ENCODE results near the gene GATD1. TPM values are rescaled to one million over a fixed set of nuclear protein-coding genes. Genes with fewer than 3 reads are reported as not detected.

The GATD1 gene
- total RNA-seq, 1 donor from 2014 or later, result 60.8 TPM

GRCh38 chr11:782264-783174 lies 5.2 kb upstream of the GATD1 start:
- intact Hi-C loops (cut with micrococcal nuclease), result no loop called here

- intact Hi-C loops (cut with micrococcal nuclease), result no loop called here
Observed at GRCh38 chr11:779955-780532, 2.8 kb upstream of the GATD1 start.

GRCh38 chr11:778976-779954 lies 2.0 kb upstream of the GATD1 start:
- intact Hi-C loops (cut with micrococcal nuclease), result no loop called here

- intact Hi-C loops (cut with micrococcal nuclease), result loop anchor here (1.0 kb wide), 1 partner anchor 22 kb away; the partner anchor contains the start of gene SLC25A22
Observed at GRCh38 chr11:776561-777287, 563 bp downstream of the GATD1 start.

- intact Hi-C loops (cut with micrococcal nuclease), result no loop called here
Observed at GRCh38 chr11:776263-776560, 1.1 kb downstream of the GATD1 start.

GRCh38 chr11:774873-775592 lies 2.3 kb downstream of the GATD1 start:
- intact Hi-C loops (cut with micrococcal nuclease), result no loop called here

- intact Hi-C loops (cut with micrococcal nuclease), result no loop called here
Observed at GRCh38 chr11:773830-774229, 3.5 kb downstream of the GATD1 start.

GRCh38 chr11:773425-773824 lies 3.9 kb downstream of the GATD1 start:
- intact Hi-C loops (cut with micrococcal nuclease), result no loop called here

GRCh38 chr11:772429-773390 lies 4.6 kb downstream of the GATD1 start:
- intact Hi-C loops (cut with micrococcal nuclease), result no loop called here

GRCh38 chr11:771617-772204 lies 5.6 kb downstream of the GATD1 start:
- intact Hi-C loops (cut with micrococcal nuclease), result no loop called here

- intact Hi-C loops (cut with micrococcal nuclease), result no loop called here
Observed at GRCh38 chr11:770642-771616, 6.4 kb downstream of the GATD1 start.

GRCh38 chr11:769887-770641 lies 7.2 kb downstream of the GATD1 start:
- intact Hi-C loops (cut with micrococcal nuclease), result loop anchor here (5.0 kb wide), 1 partner anchor 43 kb away; no protein-coding TSS in a partner anchor

- intact Hi-C loops (cut with micrococcal nuclease), result loop anchor here (5.0 kb wide), 1 partner anchor 40 kb away; no protein-coding TSS in a partner anchor
Observed at GRCh38 chr11:767238-767637, 10.0 kb downstream of the GATD1 start.

GRCh38 chr11:766936-767210 lies 10.4 kb downstream of the GATD1 start:
- intact Hi-C loops (cut with micrococcal nuclease), result loop anchor here (5.0 kb wide), 1 partner anchor 40 kb away; no protein-coding TSS in a partner anchor

- intact Hi-C loops (cut with micrococcal nuclease), result loop anchor here (5.0 kb wide), 1 partner anchor 39 kb away; no protein-coding TSS in a partner anchor
Observed at GRCh38 chr11:766106-766935, 11.0 kb downstream of the GATD1 start.

GRCh38 chr11:765802-766091 lies 11.5 kb downstream of the GATD1 start:
- intact Hi-C loops (cut with micrococcal nuclease), result loop anchor here (5.0 kb wide), 1 partner anchor 38 kb away; no protein-coding TSS in a partner anchor

Data from T-helper 2 cell treated with Interferon-gamma antibody and Interleukin-4, amounts not matched to agents 100 ng/mL and 5 ng/mL, for 36 hours (primary cell).